ENCODE data around the gene ADIG.
"Not testable (repeated sequence)": the region's sequence is repeated elsewhere in the genome, so short reads cannot be mapped to it uniquely, and the experiment has no call there.

Gene ADIG

DNA sequence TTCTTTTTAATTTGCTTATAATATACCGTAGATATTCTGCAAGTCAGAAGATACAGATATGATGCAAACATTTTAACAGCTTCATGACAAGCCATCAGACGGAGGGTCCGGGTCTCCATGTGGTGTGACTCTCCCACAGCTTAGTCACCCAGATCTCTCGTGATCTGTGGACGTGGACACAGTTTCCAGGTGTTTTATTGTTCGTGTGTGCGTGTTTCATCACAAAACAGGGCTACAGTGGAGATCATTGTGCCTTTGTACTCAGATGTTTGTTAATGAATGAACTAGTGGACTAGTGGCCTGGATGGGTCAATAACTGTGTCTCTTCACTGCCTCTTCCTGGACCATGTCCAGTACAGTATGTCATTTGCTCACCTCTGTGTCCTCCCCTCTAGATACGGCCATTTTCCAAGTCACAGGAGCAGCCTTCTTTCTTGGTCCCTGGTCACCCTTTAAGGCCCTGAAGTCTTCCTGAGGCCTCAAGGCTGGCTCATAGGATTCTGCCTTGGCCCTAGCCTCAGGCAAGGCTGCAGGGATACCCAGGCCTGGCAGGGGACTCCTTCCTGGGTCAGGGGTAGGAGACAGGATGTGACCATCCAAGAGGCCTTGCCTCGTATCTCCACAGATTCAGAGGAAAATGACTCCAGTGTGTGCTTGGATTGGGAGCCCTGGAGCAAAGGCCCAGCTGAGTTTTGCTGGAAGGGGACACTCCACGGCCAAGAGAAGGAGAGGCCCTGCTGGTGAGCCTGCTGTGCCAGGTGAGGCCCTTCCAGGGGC is 4.6 kb downstream of the ADIG start:
- no peak overlapping the region for H3K4me3 Mint-ChIP-seq
- no peaks in the 10 kb centered on the region for H3K27me3 Mint-ChIP-seq (ENCODE audit: low read depth)
- no peak overlapping the region for H3K27ac Mint-ChIP-seq
- no peaks in the 10 kb centered on the region for H3K36me3 Mint-ChIP-seq (ENCODE audit: low read depth)
- no peaks in the 10 kb centered on the region for H3K9me3 Mint-ChIP-seq
- DNase-seq (ENCODE audit: low spot score), result no peak
- no peaks in the 10 kb centered on the region for H3K4me1 Mint-ChIP-seq (ENCODE audit: low read depth)

GRCh38 chr20:38586181-38586525 is 5.2 kb downstream of the ADIG start:
- H3K27ac Mint-ChIP-seq, result no peak overlapping the region
- no peaks in the 10 kb centered on the region for H3K27me3 Mint-ChIP-seq (ENCODE audit: low read depth)
- H3K36me3 Mint-ChIP-seq (ENCODE audit: low read depth), result no peaks in the 10 kb centered on the region
- no peaks in the 10 kb centered on the region for H3K4me1 Mint-ChIP-seq (ENCODE audit: low read depth)
- no peak for DNase-seq (ENCODE audit: low spot score)
- no peak overlapping the region for H3K4me3 Mint-ChIP-seq
- H3K9me3 Mint-ChIP-seq, result no peaks in the 10 kb centered on the region

GRCh38 chr20:38588303-38588702 is 7.3 kb downstream of the ADIG start:
- DNase-seq (ENCODE audit: low spot score), result no peak
- no peaks in the 10 kb centered on the region for H3K4me1 Mint-ChIP-seq (ENCODE audit: low read depth)
- H3K27me3 Mint-ChIP-seq (ENCODE audit: low read depth), result no peaks in the 10 kb centered on the region
- H3K27ac Mint-ChIP-seq, result no peak overlapping the region
- no peaks in the 10 kb centered on the region for H3K36me3 Mint-ChIP-seq (ENCODE audit: low read depth)
- no peaks in the 10 kb centered on the region for H3K9me3 Mint-ChIP-seq
- no peak overlapping the region for H3K4me3 Mint-ChIP-seq

GRCh38 chr20:38589351-38589750 is 8.4 kb downstream of the ADIG start:
- DNase-seq (ENCODE audit: low spot score), result no peak
- H3K27ac Mint-ChIP-seq, result no peak overlapping the region
- H3K27me3 Mint-ChIP-seq (ENCODE audit: low read depth), result no peaks in the 10 kb centered on the region
- no peaks in the 10 kb centered on the region for H3K36me3 Mint-ChIP-seq (ENCODE audit: low read depth)
- no peak overlapping the region for H3K4me3 Mint-ChIP-seq
- H3K4me1 Mint-ChIP-seq (ENCODE audit: low read depth), result no peaks in the 10 kb centered on the region
- no peaks in the 10 kb centered on the region for H3K9me3 Mint-ChIP-seq

DNA sequence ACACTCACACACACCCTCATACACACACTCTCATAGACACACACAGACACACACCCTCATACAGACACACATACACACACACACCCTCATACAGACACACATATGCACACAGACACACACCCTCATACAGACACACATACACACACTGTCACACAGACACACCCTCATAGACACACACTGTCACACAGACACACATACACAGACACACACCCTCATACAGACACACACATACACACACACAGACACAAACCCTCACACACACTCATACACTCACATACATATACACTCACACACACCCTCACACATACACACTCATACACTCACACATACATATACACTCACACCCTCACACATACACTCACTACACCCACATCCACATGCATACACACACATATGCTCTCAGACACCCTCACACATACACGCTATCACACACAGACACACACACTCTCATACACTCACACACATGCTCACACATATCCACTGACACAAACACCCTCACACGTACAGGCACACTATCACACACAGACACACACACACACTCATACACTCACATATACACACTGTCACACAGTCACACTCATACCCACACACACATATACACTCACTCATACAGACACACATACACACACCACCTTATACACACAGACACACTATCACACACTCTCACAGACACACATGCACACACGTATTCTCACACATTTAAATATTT is 9.1 kb downstream of the ADIG start:
- Mint-ChIP-seq H3K36me3 (ENCODE audit: low read depth) (no peaks in the 10 kb centered on the region), H3K27me3 (ENCODE audit: low read depth) (no peaks in the 10 kb centered on the region), H3K9me3 (no peaks in the 10 kb centered on the region), H3K4me3 (no peak overlapping the region), H3K27ac (no peak overlapping the region), H3K4me1 (ENCODE audit: low read depth) (no peaks in the 10 kb centered on the region)
- no peak for DNase-seq (ENCODE audit: low spot score)

DNA sequence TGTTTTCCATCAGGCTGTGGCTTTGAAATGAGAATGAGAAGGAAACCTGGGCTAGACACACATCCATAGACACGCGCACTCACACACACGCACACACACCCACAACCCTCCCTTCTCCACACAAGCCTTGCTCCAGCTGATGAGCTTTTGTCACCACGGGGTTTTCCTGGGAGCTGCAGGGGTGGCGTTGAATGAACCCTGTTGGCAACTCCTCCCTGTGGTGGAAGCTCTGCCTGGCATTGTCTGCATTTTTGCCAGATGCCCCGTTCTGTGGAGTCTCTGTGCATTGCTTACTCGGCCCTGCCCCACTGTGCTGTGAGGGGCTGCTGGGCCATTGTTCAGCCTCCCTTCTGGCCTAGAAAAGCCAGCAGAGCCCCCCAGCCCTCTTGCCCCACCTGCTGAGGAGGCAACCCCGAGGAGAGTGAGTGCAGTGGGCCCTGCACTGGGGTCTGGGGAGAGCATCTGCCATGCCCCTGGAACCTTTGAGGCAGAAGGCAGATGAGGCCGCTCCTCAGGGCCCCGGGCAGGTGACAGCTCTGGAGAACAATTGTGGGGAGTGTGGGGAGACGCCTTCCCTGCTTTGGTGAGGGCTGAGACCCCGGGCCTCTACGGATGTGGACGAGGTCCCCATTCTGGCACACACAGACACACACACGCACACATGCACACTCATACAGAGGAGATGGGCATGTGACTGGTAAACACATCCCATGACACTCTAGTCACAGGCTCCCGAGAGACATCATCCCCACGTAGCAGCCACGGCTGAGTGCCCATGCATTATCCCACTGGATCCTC is 9.9 kb downstream of the ADIG start:
- H3K4me3 Mint-ChIP-seq, result no peak overlapping the region
- H3K36me3 Mint-ChIP-seq (ENCODE audit: low read depth), result no peaks in the 10 kb centered on the region
- no peak overlapping the region for H3K27ac Mint-ChIP-seq
- DNase-seq (ENCODE audit: low spot score), result no peak
- H3K27me3 Mint-ChIP-seq (ENCODE audit: low read depth), result no peaks in the 10 kb centered on the region
- no peaks in the 10 kb centered on the region for H3K4me1 Mint-ChIP-seq (ENCODE audit: low read depth)
- no peaks in the 10 kb centered on the region for H3K9me3 Mint-ChIP-seq

DNA sequence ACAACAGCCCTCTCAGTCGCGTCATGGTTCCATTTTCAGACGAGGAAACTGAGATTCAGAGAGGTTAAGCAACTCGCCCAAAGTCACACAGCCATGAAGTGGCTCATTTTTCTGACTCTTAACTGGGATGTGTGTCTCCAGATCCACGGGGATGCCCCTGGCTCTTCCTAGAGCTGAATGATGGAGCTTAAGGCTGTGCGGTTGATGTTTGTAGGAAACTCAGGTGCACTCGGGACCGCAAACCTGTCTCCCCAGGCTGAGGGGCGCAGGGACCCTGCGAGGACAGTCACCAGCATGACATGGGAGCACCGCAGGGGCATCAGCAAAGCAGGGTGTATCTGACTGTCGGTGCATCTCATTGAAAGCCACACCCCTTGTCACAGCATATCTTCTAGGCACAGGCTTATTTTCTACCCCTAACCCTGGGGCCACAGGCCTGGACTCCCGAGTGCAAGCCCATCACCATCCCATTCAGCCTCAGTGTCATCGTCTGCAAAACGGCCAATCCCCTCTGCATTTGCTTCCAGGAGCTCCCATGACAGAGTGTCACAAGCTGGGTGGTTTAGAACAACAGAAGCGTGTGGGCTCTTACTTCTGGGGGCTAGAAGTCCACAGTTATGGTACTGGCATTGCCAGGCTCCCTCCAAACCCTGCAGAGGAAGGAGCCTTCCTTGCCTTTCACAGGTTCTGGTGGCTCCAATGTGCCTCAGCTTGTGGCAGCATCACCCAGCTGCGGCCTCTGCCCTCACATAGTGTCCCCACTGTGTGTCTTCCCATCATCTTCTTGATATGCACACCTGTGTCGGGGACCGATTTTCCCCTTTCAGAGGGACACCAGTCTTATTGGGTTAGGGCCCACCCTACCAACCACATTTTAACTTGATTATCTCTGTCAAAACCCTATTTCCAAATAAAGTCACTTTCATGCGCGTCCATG is 10.7 kb downstream of the ADIG start:
- Mint-ChIP-seq H3K9me3 (no peaks in the 10 kb centered on the region), H3K36me3 (ENCODE audit: low read depth) (no peaks in the 10 kb centered on the region), H3K27ac (no peak overlapping the region), H3K4me3 (no peak overlapping the region), H3K27me3 (ENCODE audit: low read depth) (peaks cover under 1% of the 10 kb centered on the region), H3K4me1 (ENCODE audit: low read depth) (no peaks in the 10 kb centered on the region)
- DNase-seq (ENCODE audit: low spot score), result no peak

GRCh38 chr20:38592411-38592790 is 11.4 kb downstream of the ADIG start:
- H3K4me1 Mint-ChIP-seq (ENCODE audit: low read depth); H3K4me3 Mint-ChIP-seq; DNase-seq (ENCODE audit: low spot score); H3K36me3 Mint-ChIP-seq (ENCODE audit: low read depth); H3K27me3 Mint-ChIP-seq (ENCODE audit: low read depth); H3K27ac Mint-ChIP-seq; H3K9me3 Mint-ChIP-seq: not testable (repeated sequence)

GRCh38 chr20:38594281-38594680 is 13.3 kb downstream of the ADIG start:
- H3K9me3 Mint-ChIP-seq; H3K27ac Mint-ChIP-seq; DNase-seq (ENCODE audit: low spot score); H3K4me3 Mint-ChIP-seq; H3K36me3 Mint-ChIP-seq (ENCODE audit: low read depth); H3K4me1 Mint-ChIP-seq (ENCODE audit: low read depth): not testable (repeated sequence)
- H3K27me3 Mint-ChIP-seq (ENCODE audit: low read depth), result peaks cover 11% of the 10 kb centered on the region

DNA sequence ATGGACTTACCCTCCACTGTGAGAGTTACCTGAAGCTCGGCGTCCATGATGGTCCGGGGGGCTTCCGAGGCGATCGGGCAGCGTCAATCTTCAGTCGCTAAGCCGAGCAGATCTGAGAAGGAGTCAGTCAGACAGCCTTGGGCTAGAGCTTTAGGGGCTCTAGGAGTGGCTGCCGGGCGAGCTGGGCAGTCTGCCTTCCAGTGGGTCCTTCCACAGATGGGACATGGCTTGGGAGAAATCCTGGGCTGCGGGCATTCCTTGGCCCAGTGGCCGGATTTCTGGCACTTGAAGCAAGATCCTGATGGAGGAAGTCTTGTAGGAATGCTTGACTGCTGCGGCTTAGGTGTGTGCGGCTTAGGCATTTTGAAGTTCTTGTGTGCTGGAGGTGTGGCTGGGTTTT is 14.9 kb downstream of the ADIG start:
- not testable (repeated sequence) for H3K27ac Mint-ChIP-seq; H3K36me3 Mint-ChIP-seq (ENCODE audit: low read depth); H3K4me3 Mint-ChIP-seq

GRCh38 chr20:38599410-38599882 is 18.4 kb downstream of the ADIG start:
- no peaks in the 10 kb centered on the region for H3K36me3 Mint-ChIP-seq (ENCODE audit: low read depth)
- DNase-seq (ENCODE audit: low spot score), result no peak
- H3K27me3 Mint-ChIP-seq (ENCODE audit: low read depth), result peaks cover 41% of the 10 kb centered on the region
- H3K9me3 Mint-ChIP-seq, result no peaks in the 10 kb centered on the region
- H3K27ac Mint-ChIP-seq, result no peak overlapping the region
- H3K4me3 Mint-ChIP-seq, result no peak overlapping the region
- peaks cover 5% of the 10 kb centered on the region for H3K4me1 Mint-ChIP-seq (ENCODE audit: low read depth)

More for the DNA sequence above, 14.9 kb downstream of the ADIG start:
- not testable (repeated sequence) for DNase-seq (ENCODE audit: low spot score); H3K9me3 Mint-ChIP-seq; H3K4me1 Mint-ChIP-seq (ENCODE audit: low read depth)
- peaks cover 16% of the 10 kb centered on the region for H3K27me3 Mint-ChIP-seq (ENCODE audit: low read depth)

DNA sequence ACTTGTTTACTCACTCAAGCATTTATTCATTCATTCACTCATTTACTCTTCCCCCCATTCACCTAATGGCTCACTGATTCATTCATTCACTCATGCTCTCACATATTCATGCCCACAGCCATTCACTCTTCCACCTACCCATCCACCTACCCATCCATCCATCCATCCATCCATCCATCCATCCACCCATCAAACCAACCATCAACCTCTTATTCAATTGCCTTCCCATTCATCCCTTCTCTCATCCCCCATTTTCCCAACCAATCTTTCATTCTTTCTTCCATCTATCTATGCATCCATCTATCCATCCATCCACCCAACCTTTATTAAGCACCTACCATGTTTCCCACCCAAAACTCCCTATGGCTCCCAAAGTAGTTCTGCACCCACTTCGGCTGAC is 19.1 kb downstream of the ADIG start:
- no peaks in the 10 kb centered on the region for H3K36me3 Mint-ChIP-seq (ENCODE audit: low read depth)
- H3K4me1 Mint-ChIP-seq (ENCODE audit: low read depth), result peaks cover 5% of the 10 kb centered on the region
- H3K9me3 Mint-ChIP-seq, result no peaks in the 10 kb centered on the region
- DNase-seq (ENCODE audit: low spot score), result no peak
- H3K4me3 Mint-ChIP-seq, result no peak overlapping the region
- H3K27ac Mint-ChIP-seq, result no peak overlapping the region
- H3K27me3 Mint-ChIP-seq (ENCODE audit: low read depth), result peaks cover 44% of the 10 kb centered on the region
